ENCODE measurements around the gene EDEM3. TPM values are rescaled to one million over a fixed set of nuclear protein-coding genes. Genes with fewer than 3 reads are reported as not detected.

The EDEM3 gene
- polyA plus RNA-seq, 3 donors = 15.5 to 21.9 (median 18.0) TPM

DNA sequence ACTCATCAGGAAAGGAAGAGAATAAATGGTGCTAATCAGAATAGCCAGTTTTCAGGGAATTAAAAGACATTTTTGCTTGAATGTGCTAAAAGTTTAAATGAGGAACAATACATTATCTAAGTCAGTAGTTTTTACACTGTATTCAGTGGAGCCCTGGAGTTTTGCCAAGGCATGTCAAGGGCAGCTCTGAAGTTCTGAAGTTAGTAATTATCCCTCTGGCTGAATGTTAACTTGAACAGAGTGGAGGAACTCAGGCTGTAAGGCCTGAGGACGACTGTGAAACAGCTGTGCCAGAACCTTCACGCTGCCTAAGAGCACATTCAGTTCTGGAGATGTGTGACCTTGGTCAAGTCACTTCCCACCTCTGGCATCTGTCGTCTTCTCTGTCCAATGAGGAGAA, 68.1 kb downstream of the EDEM3 start:
- no peak overlapping the region for H3K4me3 ChIP-seq (replicated peaks in 1 of 3; ENCODE audit: low read depth in 2 of 3, low read length in 3 of 3)
- TF ChIP-seq, protein P1, sequence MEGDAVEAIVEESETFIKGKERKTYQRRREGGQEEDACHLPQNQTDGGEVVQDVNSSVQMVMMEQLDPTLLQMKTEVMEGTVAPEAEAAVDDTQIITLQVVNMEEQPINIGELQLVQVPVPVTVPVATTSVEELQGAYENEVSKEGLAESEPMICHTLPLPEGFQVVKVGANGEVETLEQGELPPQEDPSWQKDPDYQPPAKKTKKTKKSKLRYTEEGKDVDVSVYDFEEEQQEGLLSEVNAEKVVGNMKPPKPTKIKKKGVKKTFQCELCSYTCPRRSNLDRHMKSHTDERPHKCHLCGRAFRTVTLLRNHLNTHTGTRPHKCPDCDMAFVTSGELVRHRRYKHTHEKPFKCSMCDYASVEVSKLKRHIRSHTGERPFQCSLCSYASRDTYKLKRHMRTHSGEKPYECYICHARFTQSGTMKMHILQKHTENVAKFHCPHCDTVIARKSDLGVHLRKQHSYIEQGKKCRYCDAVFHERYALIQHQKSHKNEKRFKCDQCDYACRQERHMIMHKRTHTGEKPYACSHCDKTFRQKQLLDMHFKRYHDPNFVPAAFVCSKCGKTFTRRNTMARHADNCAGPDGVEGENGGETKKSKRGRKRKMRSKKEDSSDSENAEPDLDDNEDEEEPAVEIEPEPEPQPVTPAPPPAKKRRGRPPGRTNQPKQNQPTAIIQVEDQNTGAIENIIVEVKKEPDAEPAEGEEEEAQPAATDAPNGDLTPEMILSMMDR (IDR thresholded peaks at IDR 0.05) = no peak
- H3K27ac ChIP-seq (ENCODE audit: low read depth in 1 of 2, low read length in 2 of 2) = no peak overlapping the region
- H3K4me1 ChIP-seq (ENCODE audit: control insufficient read depth in 1 of 2, insufficient read depth in 2 of 2, low read length in 2 of 2) = no peaks in the 10 kb centered on the region
- H3K9me3 ChIP-seq (replicated peaks in 1 of 2; ENCODE audit: control insufficient read depth in 1 of 2, insufficient read depth in 1 of 2, low read length in 2 of 2) = peaks cover 0 to 6% of the 10 kb centered on the region in 2 donors
- no peaks in the 10 kb centered on the region for H4K20me1 ChIP-seq (ENCODE audit: insufficient read depth, low read length)
- 89% methylated on average over 3 of the region's 3 CpGs for WGBS (ENCODE audit: insufficient coverage)
- Mint-ChIP-seq H3K4me3 (no peak overlapping the region), H3K36me3 (peaks cover 9 to 11% of the 10 kb centered on the region in 2 donors), H3K27ac (peak overlapping the region in 2 of 7 donors; percentile 38 to 58), H3K27me3 (ENCODE audit: low read depth in 3 of 3) (peaks cover 0 to 1% (median 0%) of the 10 kb centered on the region in 3 donors), H3K4me1 (peaks cover 7% of the 10 kb centered on the region), H3K9me3 (peaks cover 0 to 9% (median 7%) of the 10 kb centered on the region in 7 donors)
- no peak overlapping the region for H3K4me2 ChIP-seq (replicated peaks; ENCODE audit: extremely low read depth, low read length, poor library complexity, severe bottlenecking)
- intact Hi-C loops (cut with micrococcal nuclease) = no loop called here
- H3K9ac ChIP-seq (ENCODE audit: insufficient read depth, low read length, poor library complexity, severe bottlenecking) = no peak overlapping the region
- DNase-seq = no peak
- H3K36me3 ChIP-seq (replicated peaks in 1 of 2; ENCODE audit: control insufficient read depth in 1 of 2, insufficient read depth in 2 of 2, low read length in 2 of 2) = peaks cover 4 to 9% of the 10 kb centered on the region in 2 donors
- no peaks in the 10 kb centered on the region for H3K27me3 ChIP-seq (ENCODE audit: control insufficient read depth in 2 of 2, insufficient read depth in 2 of 2, low read length in 2 of 2)
- H3K79me2 ChIP-seq (ENCODE audit: insufficient read depth, low read length) = no peaks in the 10 kb centered on the region
- H2AFZ ChIP-seq (ENCODE audit: insufficient read depth, low read depth, low read length, poor library complexity, severe bottlenecking) = no peak overlapping the region

DNA sequence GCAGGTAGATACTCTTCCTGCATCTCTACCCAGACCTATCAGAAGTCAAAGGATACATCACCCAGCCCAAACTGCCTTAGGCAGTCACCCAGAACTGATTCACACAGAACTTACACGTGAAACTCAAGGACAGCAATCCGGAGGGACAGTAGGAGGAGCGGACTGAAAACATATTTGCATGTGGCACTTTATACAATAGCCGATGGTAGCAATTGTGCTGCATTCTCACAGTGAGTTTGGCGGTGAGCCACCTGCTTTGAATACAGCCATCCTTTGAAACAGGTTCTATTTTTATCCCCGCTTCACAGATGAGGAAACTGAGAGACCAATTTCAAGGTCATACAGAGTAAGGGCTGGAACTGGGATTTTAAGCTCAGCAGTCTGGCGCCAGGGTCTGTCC, 69.5 kb downstream of the EDEM3 start:
- no peak overlapping the region for H2AFZ ChIP-seq (ENCODE audit: insufficient read depth, low read depth, low read length, poor library complexity, severe bottlenecking)
- 100% methylated on average over 3 of the region's 7 CpGs for WGBS (ENCODE audit: insufficient coverage)

More for the DNA sequence above, 69.5 kb downstream of the EDEM3 start:
- H3K4me2 ChIP-seq (replicated peaks; ENCODE audit: extremely low read depth, low read length, poor library complexity, severe bottlenecking) = no peak overlapping the region
- no peaks in the 10 kb centered on the region for H3K36me3 ChIP-seq (replicated peaks in 1 of 2; ENCODE audit: control insufficient read depth in 1 of 2, insufficient read depth in 2 of 2, low read length in 2 of 2)
- no peak overlapping the region for H3K9ac ChIP-seq (ENCODE audit: insufficient read depth, low read length, poor library complexity, severe bottlenecking)
- Mint-ChIP-seq H3K9me3 (peaks cover 7 to 22% (median 18%) of the 10 kb centered on the region in 7 donors), H3K27ac (no peak overlapping the region), H3K27me3 (ENCODE audit: low read depth in 3 of 3) (peaks cover 0 to 1% (median 0%) of the 10 kb centered on the region in 3 donors), H3K4me3 (no peak overlapping the region), H3K36me3 (peaks cover 4 to 5% of the 10 kb centered on the region in 2 donors), H3K4me1 (peaks cover 7% of the 10 kb centered on the region)
- no peak overlapping the region for H3K4me3 ChIP-seq (replicated peaks in 1 of 3; ENCODE audit: low read depth in 2 of 3, low read length in 3 of 3)
- H3K4me1 ChIP-seq (ENCODE audit: control insufficient read depth in 1 of 2, insufficient read depth in 2 of 2, low read length in 2 of 2) = no peaks in the 10 kb centered on the region
- no peaks in the 10 kb centered on the region for H3K27me3 ChIP-seq (ENCODE audit: control insufficient read depth in 2 of 2, insufficient read depth in 2 of 2, low read length in 2 of 2)
- intact Hi-C loops (cut with micrococcal nuclease) = no loop called here
- H4K20me1 ChIP-seq (ENCODE audit: insufficient read depth, low read length) = no peaks in the 10 kb centered on the region
- H3K27ac ChIP-seq (ENCODE audit: low read depth in 1 of 2, low read length in 2 of 2) = no peak overlapping the region
- no peaks in the 10 kb centered on the region for H3K79me2 ChIP-seq (ENCODE audit: insufficient read depth, low read length)
- no peak for DNase-seq
- peaks cover 0 to 12% of the 10 kb centered on the region in 2 donors for H3K9me3 ChIP-seq (replicated peaks in 1 of 2; ENCODE audit: control insufficient read depth in 1 of 2, insufficient read depth in 1 of 2, low read length in 2 of 2)
- TF ChIP-seq, protein P1 (IDR thresholded peaks at IDR 0.05) = no peak
